Measurements from ENCODE around the gene TINAGL1.
"Not testable (repeated sequence)": the region's sequence is repeated elsewhere in the genome, so short reads cannot be mapped to it uniquely, and the experiment has no call there.

The TINAGL1 gene

DNA sequence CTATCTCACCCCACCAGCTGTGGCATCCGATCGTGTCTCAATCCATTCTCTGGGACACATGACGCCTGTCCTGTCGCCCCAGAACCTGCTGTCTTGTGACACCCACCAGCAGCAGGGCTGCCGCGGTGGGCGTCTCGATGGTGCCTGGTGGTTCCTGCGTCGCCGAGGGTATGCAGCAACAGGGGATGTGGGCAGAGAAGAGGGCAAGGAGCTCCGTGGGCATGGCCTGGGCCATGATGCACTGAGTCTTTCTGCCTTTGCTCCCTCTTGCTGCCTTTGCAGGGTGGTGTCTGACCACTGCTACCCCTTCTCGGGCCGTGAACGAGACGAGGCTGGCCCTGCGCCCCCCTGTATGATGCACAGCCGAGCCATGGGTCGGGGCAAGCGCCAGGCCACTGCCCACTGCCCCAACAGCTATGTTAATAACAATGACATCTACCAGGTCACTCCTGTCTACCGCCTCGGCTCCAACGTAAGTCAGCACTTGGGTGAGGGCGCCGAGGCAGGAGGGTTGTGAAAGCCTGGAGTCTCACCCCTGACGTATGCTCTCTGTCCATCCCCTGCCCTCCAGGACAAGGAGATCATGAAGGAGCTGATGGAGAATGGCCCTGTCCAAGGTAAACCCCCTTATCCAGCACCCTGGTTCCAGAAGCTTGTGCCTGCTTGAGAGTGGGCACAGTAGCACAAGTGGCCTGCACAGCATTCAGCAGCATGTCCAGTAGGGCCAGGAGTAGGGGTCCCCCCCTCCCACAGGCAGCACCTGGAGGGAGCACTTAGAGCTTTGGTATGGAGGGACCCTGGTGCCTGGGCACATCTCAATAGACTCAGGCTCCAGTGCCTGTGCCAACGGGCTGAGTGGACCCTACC, 8.8 kb downstream of the TINAGL1 start:
- Histone ChIP-seq H3K27ac (no peak overlapping the region), H3K4me3 (no peak overlapping the region), H3K9me3 (ENCODE audit: low read depth, low read length) (no peaks in the 10 kb centered on the region), H3K36me3 (ENCODE audit: insufficient read depth, low read length) (no peaks in the 10 kb centered on the region), H3K9ac (ENCODE audit: insufficient read length) (no peak overlapping the region)
- DNase-seq (ENCODE audit: low read depth, low spot score): no peak
- TF ChIP-seq EZH2 (IDR thresholded peaks at IDR 0.05): no peak
- no peak for TF ChIP-seq FOXP2 (optimal IDR thresholded peaks at IDR 0.05; ENCODE audit: control extremely low read depth, extremely low read length, insufficient read depth)
- no peak for TF ChIP-seq POLR2AphosphoS5 (IDR thresholded peaks at IDR 0.05; ENCODE audit: borderline replicate concordance, low read depth, low read length)

GRCh38 chr1:31585736-31586365, 9.5 kb downstream of the TINAGL1 start:
- Histone ChIP-seq H3K27ac (no peak overlapping the region), H3K36me3 (ENCODE audit: insufficient read depth, low read length) (no peaks in the 10 kb centered on the region), H3K9ac (ENCODE audit: insufficient read length) (no peak overlapping the region), H3K9me3 (ENCODE audit: low read depth, low read length) (no peaks in the 10 kb centered on the region), H3K4me3 (no peak overlapping the region)
- no peak for DNase-seq (ENCODE audit: low read depth, low spot score)
- TF ChIP-seq POLR2AphosphoS5 (IDR thresholded peaks at IDR 0.05; ENCODE audit: borderline replicate concordance, low read depth, low read length) (no peak), EZH2 (IDR thresholded peaks at IDR 0.05) (no peak), FOXP2 (optimal IDR thresholded peaks at IDR 0.05; ENCODE audit: control extremely low read depth, extremely low read length, insufficient read depth) (no peak)

- Histone ChIP-seq H3K4me3 (no peak overlapping the region), H3K27ac (no peak overlapping the region), H3K9ac (ENCODE audit: insufficient read length) (no peak overlapping the region), H3K36me3 (ENCODE audit: insufficient read depth, low read length) (no peaks in the 10 kb centered on the region), H3K9me3 (ENCODE audit: low read depth, low read length) (no peaks in the 10 kb centered on the region)
- no peak for DNase-seq (ENCODE audit: low read depth, low spot score)
- TF ChIP-seq FOXP2 (optimal IDR thresholded peaks at IDR 0.05; ENCODE audit: control extremely low read depth, extremely low read length, insufficient read depth) (no peak), EZH2 (IDR thresholded peaks at IDR 0.05) (no peak), POLR2AphosphoS5 (IDR thresholded peaks at IDR 0.05; ENCODE audit: borderline replicate concordance, low read depth, low read length) (no peak)
Observed at GRCh38 chr1:31586376-31587327, 10.3 kb downstream of the TINAGL1 start.

DNA sequence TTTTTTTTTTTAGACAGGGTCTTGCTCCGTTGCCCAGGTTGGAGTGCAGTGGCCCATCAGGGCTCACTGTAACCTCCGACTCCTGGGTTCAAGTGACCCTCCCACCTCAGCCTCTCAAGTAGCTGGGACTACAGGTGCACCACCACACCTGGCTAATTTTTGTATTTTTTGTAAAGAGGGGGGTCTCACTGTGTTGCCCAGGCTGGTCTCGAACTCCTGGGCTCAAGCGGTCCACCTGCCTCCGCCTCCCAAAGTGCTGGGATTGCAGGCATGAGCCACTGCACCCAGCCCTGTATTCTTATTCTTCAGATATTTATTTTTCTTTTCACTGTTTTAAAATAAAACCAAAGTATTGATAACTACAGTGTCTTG, 11.0 kb downstream of the TINAGL1 start:
- H3K27ac ChIP-seq; DNase-seq (ENCODE audit: low read depth, low spot score); H3K9ac ChIP-seq (ENCODE audit: insufficient read length); H3K36me3 ChIP-seq (ENCODE audit: insufficient read depth, low read length); H3K4me3 ChIP-seq; H3K9me3 ChIP-seq (ENCODE audit: low read depth, low read length): not testable (repeated sequence)

DNA sequence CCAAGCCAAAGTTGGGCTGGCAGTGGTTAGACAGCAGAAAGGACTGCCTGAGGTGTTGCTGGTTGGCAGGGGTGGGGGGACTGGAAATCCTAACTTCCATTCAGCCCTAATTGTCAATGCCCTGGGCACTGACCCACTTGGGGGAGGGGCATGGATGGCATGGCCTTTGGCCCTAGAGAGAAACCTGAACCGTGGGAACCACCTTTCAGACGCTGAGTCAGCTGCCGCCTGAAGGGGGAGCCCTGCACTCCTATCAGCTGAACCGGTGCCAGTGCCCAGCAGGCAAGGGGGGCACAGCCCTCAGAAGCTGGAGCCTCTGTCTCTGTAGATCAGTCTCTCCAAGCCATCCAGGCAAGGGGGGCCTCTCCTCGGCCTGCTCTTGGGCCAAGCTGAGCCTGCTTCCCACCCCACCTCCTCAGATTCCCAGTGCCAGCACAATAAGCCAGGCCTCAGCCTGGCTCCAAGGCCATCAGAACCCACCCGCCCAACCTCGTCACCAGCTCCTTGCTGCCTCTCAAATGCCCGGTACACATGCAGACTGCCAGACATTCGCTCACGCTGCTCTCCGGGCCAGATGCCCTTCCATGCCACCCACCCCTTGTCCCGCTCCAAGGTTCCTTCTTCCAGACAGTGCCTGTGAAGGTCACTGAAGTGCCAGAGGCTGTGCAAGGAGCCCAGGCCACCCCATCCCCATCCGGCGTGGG, 11.6 kb downstream of the TINAGL1 start:
- DNase-seq (ENCODE audit: low read depth, low spot score): no peak
- Histone ChIP-seq H3K27ac (no peak overlapping the region), H3K36me3 (ENCODE audit: insufficient read depth, low read length) (no peaks in the 10 kb centered on the region), H3K9me3 (ENCODE audit: low read depth, low read length) (no peaks in the 10 kb centered on the region), H3K4me3 (no peak overlapping the region), H3K9ac (ENCODE audit: insufficient read length) (no peak overlapping the region)
- TF ChIP-seq FOXP2 (optimal IDR thresholded peaks at IDR 0.05; ENCODE audit: control extremely low read depth, extremely low read length, insufficient read depth) (no peak), POLR2AphosphoS5 (IDR thresholded peaks at IDR 0.05; ENCODE audit: borderline replicate concordance, low read depth, low read length) (no peak), EZH2 (IDR thresholded peaks at IDR 0.05) (no peak)

GRCh38 chr1:31588751-31589515, 12.6 kb downstream of the TINAGL1 start:
- no peak overlapping the region for H3K9ac ChIP-seq (ENCODE audit: insufficient read length)
- no peak overlapping the region for H3K27ac ChIP-seq
- TF ChIP-seq FOXP2 (optimal IDR thresholded peaks at IDR 0.05; ENCODE audit: control extremely low read depth, extremely low read length, insufficient read depth) (no peak), POLR2AphosphoS5 (IDR thresholded peaks at IDR 0.05; ENCODE audit: borderline replicate concordance, low read depth, low read length) (no peak), EZH2 (IDR thresholded peaks at IDR 0.05) (no peak)
- no peak overlapping the region for H3K4me3 ChIP-seq
- no peaks in the 10 kb centered on the region for H3K9me3 ChIP-seq (ENCODE audit: low read depth, low read length)
- DNase-seq (ENCODE audit: low read depth, low spot score): no peak
- H3K36me3 ChIP-seq (ENCODE audit: insufficient read depth, low read length): no peaks in the 10 kb centered on the region

GRCh38 chr1:31591425-31592093, 15.2 kb downstream of the TINAGL1 start:
- TF ChIP-seq POLR2AphosphoS5 (IDR thresholded peaks at IDR 0.05; ENCODE audit: borderline replicate concordance, low read depth, low read length) (no peak), FOXP2 (optimal IDR thresholded peaks at IDR 0.05; ENCODE audit: control extremely low read depth, extremely low read length, insufficient read depth) (no peak), EZH2 (IDR thresholded peaks at IDR 0.05) (no peak)
- no peak overlapping the region for H3K9ac ChIP-seq (ENCODE audit: insufficient read length)
- no peaks in the 10 kb centered on the region for H3K36me3 ChIP-seq (ENCODE audit: insufficient read depth, low read length)
- DNase-seq (ENCODE audit: low read depth, low spot score): peak; percentile 26
- H3K27ac ChIP-seq: no peak overlapping the region
- H3K4me3 ChIP-seq: no peak overlapping the region
- no peaks in the 10 kb centered on the region for H3K9me3 ChIP-seq (ENCODE audit: low read depth, low read length)
